B cell (primary cell): ENCODE data around the gene CTXND2. TPM values are rescaled to one million over a fixed set of nuclear protein-coding genes. Genes with fewer than 3 reads are reported as not detected.
"Not testable (repeated sequence)": the region's sequence is repeated elsewhere in the genome, so short reads cannot be mapped to it uniquely, and the experiment has no call there.

Experiments used
- ATAC-seq: fragments of 200-7000 bp; cut with Tn5 transposase; one replicate; pipeline ENCODE4 v1.10.0; 2021; ENCODE audit warnings: low read depth, mild to moderate bottlenecking, moderate number of reproducible peaks, moderate library complexity
- CTCF ChIA-PET: fragments of 350-600 bp; sonication (Branson Sonifier 250); formaldehyde crosslinking; loops from one replicate; lab custom pipeline; 2021; ENCODE audit warnings: antibody characterized with exemption, inconsistent platforms; lab: Charles Lee
- POLR2A ChIA-PET: fragments of 350-600 bp; sonication (Branson Sonifier 250); formaldehyde crosslinking; loops from one replicate; lab custom pipeline; 2021; ENCODE audit warnings: antibody characterized with exemption; lab: Charles Lee
- DNase-seq: peaks from one replicate; pipeline ENCODE4 v3.0.0; 2013
- H2AFZ ChIP-seq: 2 replicates; pipeline ENCODE4 v1.6.1; 2012; ENCODE audit warnings: mild to moderate bottlenecking, low read depth, low read length; ENCODE audit not compliant: insufficient read depth, poor library complexity, severe bottlenecking
- H3K27ac ChIP-seq, 2 donors: 1 replicate in 1 of 2; 2 replicates in 1 of 2; pipeline ENCODE4 v1.5.1; 2012 to 2013; ENCODE audit warnings: low read length in 2 of 2, mild to moderate bottlenecking in 2 of 2, moderate library complexity in 1 of 2
- H3K27me3 ChIP-seq, 4 experiments: fragments of 200-600 bp in 1 of 4; sonication (generic) in 1 of 4; replicated peaks in 1 of 4; 1 replicate in 2 of 4; 2 replicates in 2 of 4; pipeline versions ENCODE4 v1.6.1 to v1.7.0; 2013 to 2016; ENCODE audit warnings: low read length in 3 of 4, mild to moderate bottlenecking in 2 of 4, mixed read lengths in 1 of 4, moderate library complexity in 1 of 4; ENCODE audit not compliant: insufficient read depth in 4 of 4, control insufficient read depth in 3 of 4; ENCODE audit errors: control extremely low read depth in 1 of 4
- H3K36me3 ChIP-seq, 2 experiments: replicated peaks in 1 of 2; 1 replicate in 1 of 2; 2 replicates in 1 of 2; pipeline versions ENCODE4 v1.6.1 to v1.7.1; 2013; ENCODE audit warnings: low read length in 1 of 2; ENCODE audit not compliant: insufficient read depth in 2 of 2, control insufficient read depth in 1 of 2; ENCODE audit errors: control extremely low read depth in 1 of 2, extremely low read depth in 1 of 2
- H3K4me1 ChIP-seq, 2 donors: fragments of 200-600 bp in 1 of 2; sonication (generic) in 1 of 2; 1 replicate in 1 of 2; 2 replicates in 1 of 2; pipeline versions ENCODE4 v1.5.1 to v1.6.1; 2013 to 2017; ENCODE audit warnings: low read length in 2 of 2; ENCODE audit not compliant: control insufficient read depth in 2 of 2, insufficient read depth in 2 of 2
- H3K4me2 ChIP-seq: replicated peaks from 2 replicates; pipeline ENCODE3; 2012; ENCODE audit warnings: mild to moderate bottlenecking, low read depth, low read length; ENCODE audit not compliant: poor library complexity, severe bottlenecking
- H3K4me3 ChIP-seq, 5 experiments: fragments of 200-600 bp in 1 of 5; sonication (generic) in 1 of 5; 1 replicate in 3 of 5; 2 replicates in 2 of 5; pipeline versions ENCODE4 v1.5.1 to v1.7.0; 2011 to 2016; ENCODE audit warnings: low read length in 4 of 5, mild to moderate bottlenecking in 4 of 5, low read depth in 2 of 5, control low read depth in 1 of 5, moderate library complexity in 1 of 5; ENCODE audit not compliant: insufficient read depth in 1 of 5; ENCODE audit errors: control extremely low read depth in 1 of 5, extremely low read depth in 1 of 5
- H3K79me2 ChIP-seq: fragments of 200-600 bp; sonication (generic); one replicate; pipeline ENCODE4 v1.6.0; 2016; ENCODE audit warnings: low read length; ENCODE audit not compliant: control insufficient read depth, insufficient read depth
- H3K9ac ChIP-seq: fragments of 200-600 bp; sonication (generic); 2 replicates; pipeline ENCODE4 v1.6.1; 2017; ENCODE audit warnings: mild to moderate bottlenecking, low read length, moderate library complexity
- H3K9me3 ChIP-seq, 3 donors: one replicate each; pipeline versions ENCODE4 v1.6.1 to v1.7.1; 2013; ENCODE audit warnings: low read length in 2 of 3; ENCODE audit not compliant: control insufficient read depth in 2 of 3, insufficient read depth in 1 of 3; ENCODE audit errors: control extremely low read depth in 1 of 3
- H4K20me1 ChIP-seq: 2 replicates; pipeline ENCODE4 v1.6.0; 2012; ENCODE audit warnings: mild to moderate bottlenecking, low read length; ENCODE audit not compliant: insufficient read depth, control insufficient read depth, poor library complexity, severe bottlenecking
- H3K27ac Mint-ChIP-seq: one replicate; pipeline ENCODE4 v1.8.0; 2021; ENCODE audit warnings: mixed read lengths
- H3K27me3 Mint-ChIP-seq: one replicate; pipeline ENCODE4 v1.8.0; 2021; ENCODE audit warnings: mixed read lengths
- H3K4me1 Mint-ChIP-seq: one replicate; pipeline ENCODE4 v1.8.0; 2021; ENCODE audit warnings: mixed read lengths
- H3K4me3 Mint-ChIP-seq: one replicate; pipeline ENCODE4 v1.8.0; 2021; ENCODE audit warnings: mixed read lengths
- H3K9me3 Mint-ChIP-seq: one replicate; pipeline ENCODE4 v1.8.0; 2022; ENCODE audit warnings: mixed read lengths; ENCODE audit not compliant: insufficient read depth
- EZH2 ChIP-seq: IDR thresholded peaks from 2 replicates; pipeline ENCODE4 v1.6.1; 2012; ENCODE audit warnings: borderline replicate concordance, low read depth, mild to moderate bottlenecking, moderate library complexity, low read length; ENCODE audit not compliant: insufficient read depth, poor library complexity, severe bottlenecking
- WGBS: methylation state at CpG from one replicate; pipeline ENCODE4 v1.1.5; 2013; ENCODE audit warnings: missing lambda C conversion rate; ENCODE audit not compliant: insufficient coverage; 5-methylcytosine and 5-hydroxymethylcytosine counted together
- intact Hi-C: fragments of 100-400 bp; cut with micrococcal nuclease; formaldehyde crosslinking; loops from one replicate; pipeline ENCODE4 v1.10.0; 2022
- polyA plus RNA-seq: library from polyadenylated mRNA; depleted of rRNA; stranded (reverse); fragments of >200 nt; gene quantifications from 2 replicates; pipeline ENCODE4 v1.2.3, GENCODE V29; 2012
- total RNA-seq, 2 donors: library from RNA; stranded (reverse); fragments of 120-200 nt in 1 of 2; gene quantifications; 1 replicate in 1 of 2; 2 replicates in 1 of 2; pipeline versions ENCODE4 v1.2.3 to v1.2.4, GENCODE V29; 2013 to 2022

CTXND2 gene
- total and polyA plus RNA-seq, 2 donors (not counting 1 experiment from before 2014, with no cell fraction given): not detected

- no peak overlapping the region for H3K27ac ChIP-seq
- Mint-ChIP-seq H3K27me3 (no peaks in the 10 kb centered on the region), H3K4me1 (peaks cover 11% of the 10 kb centered on the region), H3K4me3 (no peak overlapping the region), H3K9me3 (no peaks in the 10 kb centered on the region), H3K27ac (no peak overlapping the region)
- POLR2A ChIA-PET: no interaction called here
- WGBS: no CpG with 5 or more reads among the region's 2 CpGs
- H3K36me3 ChIP-seq: no peaks in the 10 kb centered on the region
- CTCF ChIA-PET: interaction anchor here (2.0 kb wide), 1 partner anchor 41 kb away, joined by 6 read pairs; no protein-coding TSS in a partner anchor
- no peak for DNase-seq
- no peak for TF ChIP-seq EZH2
- H2AFZ ChIP-seq: no peak overlapping the region
- no peaks in the 10 kb centered on the region for H4K20me1 ChIP-seq
- H3K79me2 ChIP-seq: peaks cover 6% of the 10 kb centered on the region
- no peak overlapping the region for H3K4me3 ChIP-seq
- peaks cover 6 to 7% of the 10 kb centered on the region in 2 donors for H3K4me1 ChIP-seq
- ATAC-seq: no peak
- H3K27me3 ChIP-seq: no peaks in the 10 kb centered on the region
- H3K9ac ChIP-seq: no peak overlapping the region
- no peaks in the 10 kb centered on the region for H3K9me3 ChIP-seq
- intact Hi-C loops: no loop called here
- no peak overlapping the region for H3K4me2 ChIP-seq
Observed at GRCh38 chr1:150881331-150882070, 5.4 kb upstream of the CTXND2 start.

GRCh38 chr1:150883121-150883520 is 3.8 kb upstream of the CTXND2 start:
- H3K4me3 ChIP-seq, H3K79me2 ChIP-seq, H3K36me3 ChIP-seq, H3K4me1 ChIP-seq, H3K4me3 Mint-ChIP-seq, ATAC-seq, H3K27ac Mint-ChIP-seq, POLR2A ChIA-PET, H3K27me3 Mint-ChIP-seq, H2AFZ ChIP-seq, DNase-seq, H3K9ac ChIP-seq, H3K4me2 ChIP-seq, H3K27me3 ChIP-seq, H3K27ac ChIP-seq, intact Hi-C loops, H3K9me3 ChIP-seq, H3K4me1 Mint-ChIP-seq, H4K20me1 ChIP-seq, H3K9me3 Mint-ChIP-seq: not testable (repeated sequence)
- CTCF ChIA-PET: interaction anchor here (2.0 kb wide), 1 partner anchor 39 kb away, joined by 6 read pairs; no protein-coding TSS in a partner anchor
- 83% methylated on average over 2 of the region's 5 CpGs for WGBS
